GM19463 (cell line): Measurements from ENCODE around the gene AMOT.

Source experiments
- ATAC-seq: cut with Tn5 transposase; IDR thresholded peaks from one replicate; pipeline ENCODE4 v1.9.1; 2021; ENCODE audit warnings: mild to moderate bottlenecking, moderate library complexity; ENCODE audit not compliant: unreplicated experiment

AMOT gene

GRCh38 chrX:112839856-112840255 is 775 bp downstream of the AMOT start:
- no peak for ATAC-seq

GRCh38 chrX:112837531-112837930 is 3.1 kb downstream of the AMOT start:
- ATAC-seq, result no peak

- ATAC-seq, result no peak
These were observed 5.6 kb downstream of the AMOT start for GRCh38 chrX:112835019-112835418.

- ATAC-seq, result no peak
These were observed 6.4 kb downstream of the AMOT start for GRCh38 chrX:112834031-112834845.

DNA sequence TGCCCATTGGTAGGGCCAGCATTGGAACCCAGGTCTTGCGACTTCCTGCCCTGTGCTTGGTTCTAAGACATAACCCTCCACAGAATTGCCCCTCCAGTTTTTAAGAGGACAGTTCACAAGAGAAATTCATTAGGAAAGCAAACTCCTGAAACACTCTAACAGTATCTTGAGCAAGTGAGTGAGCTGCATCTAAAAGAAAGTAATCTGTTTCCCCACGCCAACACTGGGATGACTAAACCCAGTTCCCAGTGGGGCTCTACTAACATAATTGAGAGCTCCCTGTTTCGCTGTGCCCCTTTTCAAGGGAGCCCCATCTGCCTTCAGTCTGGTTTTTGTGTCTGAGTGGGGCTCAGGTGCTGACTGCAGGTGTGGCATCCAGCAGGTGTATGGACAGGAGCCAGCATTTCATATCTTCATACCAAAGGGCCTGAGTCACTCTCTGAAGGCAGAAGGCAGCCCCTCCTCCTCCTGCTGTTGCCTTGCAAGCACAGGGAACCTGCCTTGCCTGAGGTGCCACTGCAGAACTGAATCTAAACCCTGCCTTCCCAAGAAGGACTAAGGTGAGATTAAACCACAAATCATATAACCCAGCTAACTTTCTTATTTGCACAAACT is 8.0 kb downstream of the AMOT start:
- no peak for ATAC-seq

GRCh38 chrX:112830540-112830939 is 10.1 kb downstream of the AMOT start:
- no peak for ATAC-seq

DNA sequence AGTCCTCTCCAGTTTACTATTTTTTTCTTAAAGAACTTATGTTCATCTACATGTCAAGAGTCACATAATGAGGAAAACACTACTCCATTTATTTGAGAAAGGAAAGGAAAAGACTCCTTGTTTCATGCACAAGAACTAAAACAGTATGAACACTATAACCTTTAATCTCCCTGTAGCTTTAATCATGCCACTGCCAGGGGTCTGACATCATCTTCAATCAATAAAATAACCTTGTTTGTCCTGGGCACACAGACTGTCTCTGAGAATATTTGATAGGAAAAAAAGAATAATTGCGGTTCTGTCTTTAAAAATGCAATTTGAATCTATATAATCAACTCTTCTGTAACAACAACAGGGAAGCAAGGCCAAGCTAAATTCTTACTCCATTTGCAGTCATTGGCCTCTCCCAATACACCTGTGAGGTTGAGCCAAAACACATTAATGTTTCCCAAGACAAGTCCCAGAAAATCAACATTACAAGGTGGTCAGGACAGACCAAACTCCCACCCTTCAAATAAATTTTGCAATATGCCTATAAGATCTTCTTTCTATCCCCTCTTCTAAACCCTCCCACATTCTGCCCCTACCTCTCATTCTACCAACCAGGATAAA is 13.2 kb downstream of the AMOT start:
- ATAC-seq, result no peak

GRCh38 chrX:112826023-112826422 is 14.6 kb downstream of the AMOT start:
- no peak for ATAC-seq

DNA sequence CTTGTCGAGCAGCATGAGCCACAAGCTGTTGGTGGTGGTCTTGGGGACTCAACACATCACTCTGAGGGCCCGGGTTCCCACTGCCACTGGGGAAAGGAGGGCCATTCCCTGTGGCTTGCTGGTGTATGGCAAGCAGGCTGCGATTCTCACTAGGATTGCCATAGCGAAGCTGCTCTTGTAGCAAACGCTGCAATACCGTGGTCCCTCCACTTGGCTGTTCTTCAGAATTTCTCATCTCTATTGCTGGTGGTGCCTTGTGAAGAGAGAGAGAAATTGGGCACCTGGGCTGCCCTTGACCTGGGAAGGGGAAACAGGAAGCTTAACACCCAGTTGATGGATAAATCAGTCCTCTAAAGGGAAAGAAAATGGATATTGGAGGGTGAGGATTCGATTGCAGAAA is 17.7 kb downstream of the AMOT start:
- no peak for ATAC-seq

GRCh38 chrX:112820364-112821268 is 20.0 kb downstream of the AMOT start:
- no peak for ATAC-seq

DNA sequence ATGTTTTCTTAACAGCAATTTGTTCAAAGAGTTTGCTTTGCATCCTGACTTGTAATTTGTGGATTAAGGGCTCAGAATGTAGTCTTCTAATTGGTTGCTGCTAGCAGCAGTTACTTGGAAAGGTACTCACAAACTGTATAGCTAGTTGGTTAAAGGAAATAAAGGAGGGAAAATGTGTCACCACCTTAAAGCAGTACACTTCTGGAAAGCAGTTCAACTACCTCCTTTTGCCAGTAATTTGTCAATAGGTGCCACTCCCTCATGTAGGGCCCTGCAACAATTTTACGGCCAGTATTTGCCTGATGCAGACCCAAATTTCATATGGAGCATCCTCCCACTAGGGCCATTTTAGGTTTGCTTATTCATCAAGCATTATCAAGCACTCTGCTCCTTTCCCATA is 20.8 kb downstream of the AMOT start:
- ATAC-seq, result no peak

DNA sequence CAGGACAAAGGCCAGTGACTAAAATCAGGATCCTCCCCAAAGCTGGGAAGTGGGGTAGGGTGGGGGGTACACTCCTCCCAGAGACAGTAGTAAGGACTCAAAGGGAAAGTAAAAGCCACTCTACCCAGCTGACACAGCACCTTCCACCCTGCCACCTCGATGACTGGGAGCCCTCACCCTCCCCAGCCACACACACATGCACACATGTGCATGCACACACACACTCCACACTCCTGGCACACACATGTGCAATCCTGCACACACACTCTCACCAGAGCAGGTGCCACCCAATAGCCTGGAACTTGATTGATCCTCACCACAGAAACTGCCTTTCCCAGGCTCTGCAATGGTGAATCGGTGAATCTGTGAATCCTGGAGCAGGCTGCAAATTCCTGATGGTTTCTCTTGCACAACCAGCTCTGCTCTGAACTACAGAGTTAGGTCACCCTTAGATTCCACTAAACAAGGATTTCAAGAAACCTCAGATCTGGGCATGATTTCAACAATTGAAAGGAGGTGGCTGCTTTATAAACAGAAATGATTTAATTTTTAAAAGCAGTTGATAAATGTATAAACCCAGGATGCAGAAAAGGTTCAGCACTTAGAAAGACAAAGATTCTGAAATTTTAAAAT is 21.5 kb downstream of the AMOT start:
- no peak for ATAC-seq

DNA sequence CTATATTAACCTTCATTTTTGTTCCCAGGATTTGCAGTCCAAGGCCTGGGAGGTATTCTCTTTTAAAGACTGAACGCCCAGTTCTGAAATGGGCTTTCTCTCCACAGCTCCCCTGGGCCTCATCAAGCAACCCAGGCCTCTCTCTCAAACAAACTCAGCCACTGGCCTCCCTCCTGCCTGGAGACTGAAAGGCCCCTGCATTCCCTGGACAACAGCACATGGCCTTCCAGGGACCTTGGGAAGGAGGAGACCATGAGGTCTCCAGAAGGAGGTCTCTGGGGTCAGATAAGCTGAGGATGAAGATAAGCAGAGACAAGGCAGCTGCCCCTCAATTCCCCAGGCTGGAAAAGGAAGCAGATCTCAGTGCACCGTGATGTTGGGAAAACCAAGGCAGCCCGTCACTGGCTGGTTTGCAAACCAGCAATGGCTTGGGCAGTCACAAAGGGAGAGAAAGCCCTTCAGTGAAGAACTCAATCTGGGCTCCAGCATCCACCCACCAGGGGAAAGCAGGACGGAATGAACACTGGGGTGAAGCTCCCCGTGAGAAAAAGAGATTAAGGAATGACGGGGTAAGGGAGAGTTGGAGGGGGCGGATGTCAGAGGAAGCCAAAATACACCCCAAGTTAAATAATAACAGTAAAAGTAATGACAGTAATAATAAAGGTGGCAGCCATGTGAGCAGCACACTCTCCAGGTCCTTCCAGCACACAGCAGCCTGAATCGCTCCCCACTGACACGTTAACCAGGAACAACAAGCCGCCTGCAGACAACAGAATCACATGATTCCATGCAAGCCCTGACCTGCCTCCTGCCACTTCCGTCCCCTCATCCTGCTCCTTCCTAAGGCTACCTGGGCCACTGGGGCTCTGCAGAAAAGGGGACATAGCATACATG is 22.3 kb downstream of the AMOT start:
- ATAC-seq, result no peak

- no peak for ATAC-seq
These were observed 23.7 kb downstream of the AMOT start for GRCh38 chrX:112816908-112817307.

- no peak for ATAC-seq
These were observed 26.1 kb downstream of the AMOT start for GRCh38 chrX:112814496-112814895.

DNA sequence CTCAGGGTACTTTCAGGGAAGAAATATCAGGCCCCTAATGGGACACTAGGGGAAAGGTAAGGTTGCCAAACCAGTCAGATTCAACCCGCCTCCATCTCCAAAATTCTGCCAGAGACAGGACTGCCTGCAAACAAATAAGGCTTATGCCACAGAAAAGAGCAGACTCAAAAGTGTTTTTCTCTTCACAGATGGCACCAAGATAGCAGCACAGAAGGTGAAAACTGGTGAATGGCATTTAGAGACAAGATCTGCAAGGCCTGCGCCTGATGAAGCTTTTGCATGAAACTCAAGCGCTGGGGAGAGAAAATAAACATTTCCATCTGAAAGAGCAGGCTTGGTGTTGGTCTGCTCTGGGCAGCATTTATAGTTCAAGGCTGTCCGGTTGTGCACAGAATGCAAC is 27.9 kb downstream of the AMOT start:
- no peak for ATAC-seq

DNA sequence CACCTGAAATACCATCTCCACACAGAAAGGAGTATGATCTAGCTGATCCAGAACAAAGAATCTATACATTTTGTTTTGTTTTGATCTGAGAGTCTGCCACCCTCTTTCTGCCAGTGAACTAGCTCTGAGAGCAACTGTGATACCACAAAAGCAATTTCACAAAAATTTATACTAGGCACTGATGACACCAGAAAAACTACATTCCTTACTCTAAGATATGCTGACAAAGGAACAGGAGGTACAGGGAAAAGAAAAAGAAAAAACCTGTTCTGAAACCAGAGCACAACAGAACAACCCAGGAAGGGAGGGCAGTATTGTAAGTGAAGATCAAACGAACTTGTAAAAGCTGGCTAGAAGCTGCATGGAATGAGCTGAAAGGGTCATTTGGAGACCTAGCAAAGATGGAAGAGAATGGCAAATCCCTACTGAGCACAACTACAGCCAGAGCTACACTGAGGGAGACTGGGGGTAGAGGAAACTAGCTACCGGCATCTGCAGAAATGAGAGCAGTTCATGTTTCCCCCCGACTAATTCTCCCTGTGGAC is 31.9 kb downstream of the AMOT start:
- ATAC-seq, result no peak

DNA sequence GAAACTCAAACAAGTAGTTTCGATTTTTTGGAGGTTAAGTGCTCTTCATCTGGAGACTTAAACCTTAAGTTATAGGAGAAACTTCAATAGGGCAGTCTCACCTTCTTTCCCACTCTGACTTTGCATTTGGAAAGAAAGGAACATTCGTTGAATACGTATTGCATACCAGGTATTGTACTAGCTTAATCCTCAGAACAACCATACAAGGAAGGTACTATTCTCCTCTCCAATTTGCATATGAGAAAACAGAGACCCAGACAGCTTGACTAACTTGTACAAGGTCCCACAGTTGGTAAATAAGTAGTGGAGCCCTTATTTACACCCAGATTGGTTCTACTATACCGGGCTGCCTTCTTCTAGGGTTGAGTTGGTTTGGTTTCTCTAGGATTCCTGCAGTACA is 32.6 kb downstream of the AMOT start:
- ATAC-seq, result no peak

- no peak for ATAC-seq
These were observed 37.6 kb downstream of the AMOT start for GRCh38 chrX:112803060-112803459.
